HEK293 (cell line): ENCODE data around the gene TARS2.

Source experiments
- CTCF ChIA-PET: fragments of 350-600 bp; formaldehyde crosslinking; extraction: SDS; loops from one replicate; lab custom pipeline; 2021; ENCODE audit warnings: antibody characterized with exemption; lab: Yijun Ruan, JAX
- POLR2A ChIA-PET: fragments of 300-600 bp; formaldehyde crosslinking; extraction: SDS; loops from one replicate; lab custom pipeline; 2020; ENCODE audit warnings: antibody characterized with exemption, inconsistent platforms; lab: Yijun Ruan, JAX
- H3K27ac ChIP-seq: fragments of 200-500 bp; sonication (Bioruptor generic); 2 replicates; pipeline ENCODE4 v1.5.1; 2014; ENCODE audit warnings: low read depth, low read length, control low read depth, inconsistent platforms; ENCODE audit errors: extremely low read depth
- H3K36me3 ChIP-seq, 2 experiments: fragments of 200-500 bp in 1 of 2; sonication (Bioruptor generic) in 1 of 2; 1 replicate in 1 of 2; 2 replicates in 1 of 2; pipeline ENCODE4 v1.5.1; 2014 to 2017; ENCODE audit warnings: inconsistent platforms in 2 of 2, low read length in 2 of 2; ENCODE audit not compliant: control insufficient read depth in 2 of 2, insufficient read depth in 1 of 2
- H3K4me1 ChIP-seq: fragments of 200-500 bp; sonication (Bioruptor generic); 2 replicates; pipeline ENCODE4 v1.5.1; 2014; ENCODE audit warnings: mild to moderate bottlenecking, low read length, inconsistent platforms; ENCODE audit not compliant: control insufficient read depth, insufficient read depth
- H3K4me3 ChIP-seq: 2 replicates; pipeline ENCODE4 v1.5.1; 2011; ENCODE audit warnings: low read depth, mild to moderate bottlenecking, control low read depth, low read length, moderate library complexity
- H3K9me3 ChIP-seq: fragments of 200-500 bp; sonication (Bioruptor generic); 2 replicates; pipeline ENCODE4 v1.5.1; 2014; ENCODE audit warnings: low read depth, low read length, inconsistent platforms; ENCODE audit not compliant: control insufficient read depth, insufficient read depth
- GLIS2 ChIP-seq: fragments of 450-650 bp; formaldehyde crosslinking; IDR thresholded peaks from 2 replicates; pipeline ENCODE4 v1.5.1; 2016; ENCODE audit warnings: missing biosample characterization, missing genetic modification characterization
- HOXD13 ChIP-seq: sonication (generic); formaldehyde crosslinking; IDR thresholded peaks from 2 replicates; pipeline ENCODE4 v1.8.0; 2022; ENCODE audit warnings: missing genetic modification reagents, borderline replicate concordance
- ZBTB21 ChIP-seq: fragments of 450-650 bp; formaldehyde crosslinking; IDR thresholded peaks from 2 replicates; pipeline ENCODE4 v1.5.1; 2017; ENCODE audit warnings: missing biosample characterization, missing genetic modification characterization
- ZBTB7A ChIP-seq: fragments of 450-650 bp; formaldehyde crosslinking; IDR thresholded peaks from 2 replicates; pipeline ENCODE4 v1.5.1; 2016; ENCODE audit warnings: low read depth, missing biosample characterization, missing genetic modification characterization
- ZNF510 ChIP-seq: fragments of 450-650 bp; formaldehyde crosslinking; IDR thresholded peaks from 2 replicates; pipeline ENCODE4 v1.5.1; 2018; ENCODE audit warnings: mild to moderate bottlenecking, missing genetic modification characterization, missing biosample characterization; ENCODE audit not compliant: insufficient replicate concordance
- ZNF561 ChIP-seq: fragments of 450-650 bp; IDR thresholded peaks from 2 replicates; pipeline ENCODE4 v1.5.1; 2018; ENCODE audit warnings: missing biosample characterization, missing genetic modification characterization, borderline replicate concordance
- ZNF600 ChIP-seq: fragments of 450-650 bp; formaldehyde crosslinking; IDR thresholded peaks from 2 replicates; pipeline ENCODE4 v1.5.1; 2016; ENCODE audit warnings: missing biosample characterization, missing genetic modification characterization
- TF ChIP-seq, protein P1 (sequence below): fragments of 450-650 bp; formaldehyde crosslinking; IDR thresholded peaks from 2 replicates; pipeline ENCODE4 v1.5.1; 2016; ENCODE audit warnings: missing biosample characterization, missing genetic modification characterization
- TF ChIP-seq, protein P2 (sequence below): fragments of 450-650 bp; formaldehyde crosslinking; IDR thresholded peaks from 2 replicates; pipeline ENCODE4 v1.5.1; 2017; ENCODE audit warnings: missing biosample characterization, mild to moderate bottlenecking, missing genetic modification characterization, moderate library complexity
- TF ChIP-seq, protein P3 (sequence below): fragments of 450-650 bp; formaldehyde crosslinking; IDR thresholded peaks from 2 replicates; pipeline ENCODE4; 2016; ENCODE audit warnings: missing biosample characterization, missing genetic modification characterization
- TF ChIP-seq, protein P4 (sequence below): fragments of 450-650 bp; formaldehyde crosslinking; IDR thresholded peaks from 2 replicates; pipeline ENCODE4 v1.5.1; 2016; ENCODE audit warnings: missing biosample characterization, missing genetic modification characterization

The TARS2 gene

DNA sequence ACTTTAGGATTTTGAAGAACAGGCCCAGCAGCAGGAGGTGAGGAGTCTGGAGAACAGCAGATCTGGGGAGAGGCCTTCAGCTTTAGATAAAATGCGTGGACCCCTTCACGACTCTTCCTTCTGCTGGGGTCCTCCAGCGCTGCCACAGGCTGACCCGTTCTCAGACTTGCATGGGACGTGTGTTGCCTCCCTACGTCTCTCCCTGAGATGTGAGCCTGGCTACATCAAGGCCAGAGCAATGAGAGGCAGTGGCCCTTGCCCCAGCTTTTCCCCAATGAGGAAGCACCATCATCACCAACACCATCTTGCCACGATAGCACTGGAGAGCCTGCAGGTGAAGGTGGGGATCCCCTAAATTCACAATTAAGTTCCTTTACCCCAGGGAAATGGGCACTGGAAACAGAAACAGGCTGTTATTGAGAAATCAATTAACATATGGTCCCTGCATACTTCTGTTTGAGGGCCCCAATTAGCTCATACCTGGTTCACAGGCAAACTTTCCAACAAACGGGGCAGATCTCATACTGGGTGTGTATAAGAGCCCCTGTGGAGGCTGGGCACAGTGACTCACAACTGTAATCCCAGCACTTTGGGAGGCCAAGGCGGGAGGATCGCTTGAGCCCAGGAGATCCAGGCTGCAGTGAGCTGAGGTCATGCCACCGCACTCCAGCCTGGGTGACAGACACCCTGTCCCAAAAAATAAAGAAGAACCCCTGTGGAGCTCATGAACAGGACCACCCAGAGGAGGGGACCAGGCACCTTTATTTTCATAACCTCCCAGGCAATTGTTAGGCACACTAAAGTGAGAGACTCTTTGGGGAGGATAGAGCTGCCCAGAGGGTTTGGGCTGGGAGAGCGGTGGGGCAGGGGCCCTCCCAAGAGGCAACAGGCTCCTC is 49.9 kb downstream of the TARS2 start (continued):
- TF ChIP-seq, protein P1, sequence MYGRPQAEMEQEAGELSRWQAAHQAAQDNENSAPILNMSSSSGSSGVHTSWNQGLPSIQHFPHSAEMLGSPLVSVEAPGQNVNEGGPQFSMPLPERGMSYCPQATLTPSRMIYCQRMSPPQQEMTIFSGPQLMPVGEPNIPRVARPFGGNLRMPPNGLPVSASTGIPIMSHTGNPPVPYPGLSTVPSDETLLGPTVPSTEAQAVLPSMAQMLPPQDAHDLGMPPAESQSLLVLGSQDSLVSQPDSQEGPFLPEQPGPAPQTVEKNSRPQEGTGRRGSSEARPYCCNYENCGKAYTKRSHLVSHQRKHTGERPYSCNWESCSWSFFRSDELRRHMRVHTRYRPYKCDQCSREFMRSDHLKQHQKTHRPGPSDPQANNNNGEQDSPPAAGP (tag by site-specific recombination): 0 out of 2 replicates have a peak, but pooled peaks have one; percentile 22
- TF ChIP-seq GLIS2 (tag by site-specific recombination): 0 out of 2 replicates have a peak, but pooled peaks have one; percentile 7
- TF ChIP-seq ZBTB7A: no peak
- TF ChIP-seq ZBTB21 (tag by site-specific recombination): 0 out of 2 replicates have a peak, but pooled peaks have one; percentile 23
- TF ChIP-seq ZNF510 (tag by site-specific recombination): no peak
- TF ChIP-seq, all 188 proteins: peak for 8

DNA sequence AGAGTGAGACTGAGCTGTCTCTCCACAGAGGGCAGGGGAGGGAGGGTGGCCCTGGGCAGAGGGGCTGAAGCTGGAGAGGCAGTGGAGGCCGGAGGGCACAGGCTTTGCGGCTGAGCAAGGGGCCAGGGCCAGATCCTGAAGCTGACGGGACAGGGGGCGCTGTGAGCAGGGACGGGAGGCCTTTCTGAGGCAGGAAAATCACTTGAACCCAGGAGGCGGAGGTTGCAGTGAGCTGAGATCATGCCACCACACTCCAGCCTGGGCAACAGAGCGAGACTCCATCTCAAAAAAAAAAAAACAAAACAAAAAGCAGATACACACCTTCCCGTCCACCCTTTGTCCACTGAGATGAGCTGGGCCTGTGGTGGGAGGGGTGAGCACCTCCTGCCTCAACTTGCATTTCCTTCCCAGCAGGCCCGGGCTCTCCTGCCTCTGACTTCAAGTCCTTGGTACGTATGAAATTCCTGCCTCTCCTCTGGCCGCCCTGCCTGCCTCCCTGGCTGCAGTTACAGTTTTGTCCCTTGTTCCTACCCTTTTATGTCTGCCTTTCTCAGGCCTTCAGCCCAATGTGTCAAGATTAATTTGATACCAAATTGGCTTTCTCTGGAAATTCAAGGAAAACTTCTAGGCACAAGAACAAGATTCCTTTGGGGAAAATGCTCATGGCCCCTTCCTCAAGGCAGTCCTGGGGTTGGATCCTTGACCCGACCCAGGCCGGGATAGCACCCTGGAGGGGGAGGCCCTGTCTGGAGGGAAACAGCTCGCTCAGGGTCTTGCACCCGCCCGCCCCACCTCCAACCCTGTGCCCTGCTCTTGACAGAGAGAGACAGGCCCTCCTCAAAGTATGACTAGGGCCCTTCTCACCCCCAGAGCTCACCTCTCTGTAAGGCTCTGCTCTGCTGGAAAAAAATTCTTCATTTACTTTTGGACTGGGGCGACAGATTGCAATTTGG is 50.8 kb downstream of the TARS2 start:
- TF ChIP-seq, protein P2, sequence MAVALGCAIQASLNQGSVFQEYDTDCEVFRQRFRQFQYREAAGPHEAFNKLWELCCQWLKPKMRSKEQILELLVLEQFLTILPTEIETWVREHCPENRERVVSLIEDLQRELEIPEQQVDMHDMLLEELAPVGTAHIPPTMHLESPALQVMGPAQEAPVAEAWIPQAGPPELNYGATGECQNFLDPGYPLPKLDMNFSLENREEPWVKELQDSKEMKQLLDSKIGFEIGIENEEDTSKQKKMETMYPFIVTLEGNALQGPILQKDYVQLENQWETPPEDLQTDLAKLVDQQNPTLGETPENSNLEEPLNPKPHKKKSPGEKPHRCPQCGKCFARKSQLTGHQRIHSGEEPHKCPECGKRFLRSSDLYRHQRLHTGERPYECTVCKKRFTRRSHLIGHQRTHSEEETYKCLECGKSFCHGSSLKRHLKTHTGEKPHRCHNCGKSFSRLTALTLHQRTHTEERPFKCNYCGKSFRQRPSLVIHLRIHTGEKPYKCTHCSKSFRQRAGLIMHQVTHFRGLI (tag by site-specific recombination): no peak
- TF ChIP-seq ZNF561 (tag by site-specific recombination): no peak
- no peak for TF ChIP-seq HOXD13 (CRISPR knock-in tag)
- TF ChIP-seq, protein P3, sequence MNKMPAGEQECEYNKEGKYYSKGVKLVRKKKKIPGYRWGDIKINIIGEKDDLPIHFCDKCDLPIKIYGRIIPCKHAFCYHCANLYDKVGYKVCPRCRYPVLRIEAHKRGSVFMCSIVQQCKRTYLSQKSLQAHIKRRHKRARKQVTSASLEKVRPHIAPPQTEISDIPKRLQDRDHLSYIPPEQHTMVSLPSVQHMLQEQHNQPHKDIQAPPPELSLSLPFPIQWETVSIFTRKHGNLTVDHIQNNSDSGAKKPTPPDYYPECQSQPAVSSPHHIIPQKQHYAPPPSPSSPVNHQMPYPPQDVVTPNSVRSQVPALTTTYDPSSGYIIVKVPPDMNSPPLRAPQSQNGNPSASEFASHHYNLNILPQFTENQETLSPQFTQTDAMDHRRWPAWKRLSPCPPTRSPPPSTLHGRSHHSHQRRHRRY (tag by site-specific recombination): no peak
- TF ChIP-seq, protein P4, sequence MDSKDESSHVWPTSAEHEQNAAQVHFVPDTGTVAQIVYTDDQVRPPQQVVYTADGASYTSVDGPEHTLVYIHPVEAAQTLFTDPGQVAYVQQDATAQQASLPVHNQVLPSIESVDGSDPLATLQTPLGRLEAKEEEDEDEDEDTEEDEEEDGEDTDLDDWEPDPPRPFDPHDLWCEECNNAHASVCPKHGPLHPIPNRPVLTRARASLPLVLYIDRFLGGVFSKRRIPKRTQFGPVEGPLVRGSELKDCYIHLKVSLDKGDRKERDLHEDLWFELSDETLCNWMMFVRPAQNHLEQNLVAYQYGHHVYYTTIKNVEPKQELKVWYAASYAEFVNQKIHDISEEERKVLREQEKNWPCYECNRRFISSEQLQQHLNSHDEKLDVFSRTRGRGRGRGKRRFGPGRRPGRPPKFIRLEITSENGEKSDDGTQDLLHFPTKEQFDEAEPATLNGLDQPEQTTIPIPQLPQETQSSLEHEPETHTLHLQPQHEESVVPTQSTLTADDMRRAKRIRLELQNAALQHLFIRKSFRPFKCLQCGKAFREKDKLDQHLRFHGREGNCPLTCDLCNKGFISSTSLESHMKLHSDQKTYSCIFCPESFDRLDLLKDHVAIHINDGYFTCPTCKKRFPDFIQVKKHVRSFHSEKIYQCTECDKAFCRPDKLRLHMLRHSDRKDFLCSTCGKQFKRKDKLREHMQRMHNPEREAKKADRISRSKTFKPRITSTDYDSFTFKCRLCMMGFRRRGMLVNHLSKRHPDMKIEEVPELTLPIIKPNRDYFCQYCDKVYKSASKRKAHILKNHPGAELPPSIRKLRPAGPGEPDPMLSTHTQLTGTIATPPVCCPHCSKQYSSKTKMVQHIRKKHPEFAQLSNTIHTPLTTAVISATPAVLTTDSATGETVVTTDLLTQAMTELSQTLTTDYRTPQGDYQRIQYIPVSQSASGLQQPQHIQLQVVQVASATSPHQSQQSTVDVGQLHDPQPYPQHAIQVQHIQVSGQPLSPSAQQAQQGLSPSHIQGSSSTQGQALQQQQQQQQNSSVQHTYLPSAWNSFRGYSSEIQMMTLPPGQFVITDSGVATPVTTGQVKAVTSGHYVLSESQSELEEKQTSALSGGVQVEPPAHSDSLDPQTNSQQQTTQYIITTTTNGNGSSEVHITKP (tag by site-specific recombination): peak; percentile 35
- peak; percentile 29; the same call in 1 of the 2 replicates for TF ChIP-seq ZNF600
- CTCF ChIA-PET: interaction anchor here (0.6 to 8.5 kb wide), 5 partner anchors 11 to 124 kb away, joined by 3 to 54 read pairs (median 3); no protein-coding TSS in a partner anchor
- POLR2A ChIA-PET: interaction anchor here (0.7 to 2.0 kb wide), 5 partner anchors 11 to 288 kb away, joined by 3 to 8 read pairs (median 3); partner anchors contain the start of genes FALEC and MCL1
- no peak overlapping the region for H3K4me3 ChIP-seq
- no peaks in the 10 kb centered on the region for H3K36me3 ChIP-seq
- H3K4me1 ChIP-seq: no peaks in the 10 kb centered on the region
- H3K27ac ChIP-seq: no peak overlapping the region
- H3K9me3 ChIP-seq: no peaks in the 10 kb centered on the region
